H1 (cell line): ENCODE results near the gene GAP43. TPM values are rescaled to one million over a fixed set of nuclear protein-coding genes. Genes with fewer than 3 reads are reported as not detected.

Experiments
- CBX8 ChIP-seq: fragments of 300-800, 300-1000 bp; sonication (generic); IDR thresholded peaks from 2 replicates; pipeline ENCODE4 v1.7.1; 2016; ENCODE audit warnings: low read depth, low read length, borderline replicate concordance
- CHD2 ChIP-seq: IDR thresholded peaks from 2 replicates; pipeline ENCODE4 v1.6.1; 2012; ENCODE audit warnings: low read length, improper control_type of control experiment
- NANOG ChIP-seq: IDR thresholded peaks from 2 replicates; pipeline ENCODE4 v1.6.1; 2011; ENCODE audit warnings: low read length, low read depth, mild to moderate bottlenecking, inconsistent platforms; ENCODE audit not compliant: insufficient read depth, poor library complexity, severe bottlenecking
- POU5F1 ChIP-seq: IDR thresholded peaks from 2 replicates; pipeline ENCODE4 v1.6.1; 2011; ENCODE audit warnings: low read depth, mild to moderate bottlenecking, low read length, moderate library complexity
- TEAD4 ChIP-seq: IDR thresholded peaks from 2 replicates; pipeline ENCODE4 v1.6.1; 2012; ENCODE audit warnings: low read depth, low read length, inconsistent platforms, mixed read lengths
- polyA plus RNA-seq, 7 experiments: library from polyadenylated mRNA; depleted of rRNA in 3 of 7; stranded (reverse) in 5 of 7; unstranded in 2 of 7; fragments of >200 nt in 5 of 7; fragments of 200-250 nt in 2 of 7; gene quantifications; 1 replicate in 5 of 7; 2 replicates in 1 of 7; 4 replicates in 1 of 7; pipeline versions ENCODE4 v1.2.1 to v1.2.3, GENCODE V29; 2011 to 2013; ENCODE audit warnings: missing spikeins in 2 of 7, mixed read lengths in 2 of 7
- total RNA-seq: library from RNA; stranded (reverse); fragmentation: NEBNext Ultra II Directional; extraction: Animal tissue kit (Norgen Biotek cat#: 25700); gene quantifications from 2 replicates; pipeline ENCODE4 v1.2.1, GENCODE V29; 2021

The GAP43 gene
- total and polyA plus RNA-seq, 2 of the 8 experiments (the other 6 are each of a cell fraction or from before 2014, with no cell fraction given), result 11.2 to 21.9 TPM

- TF ChIP-seq TEAD4 (no peak), NANOG (no peak), POU5F1 (no peak), CBX8 (no peak), CHD2 (no peak)
Observed at GRCh38 chr3:115666920-115667737, 43.8 kb downstream of the GAP43 start (continued).
